Adrenal gland (tissue), 12 donors: ENCODE data around the gene OSM. TPM values are rescaled to one million over a fixed set of nuclear protein-coding genes. Genes with fewer than 3 reads are reported as not detected.
A peak's percentile ranks its signal among the peaks of the same experiment; 100 is the strongest.

Source experiments
- DNase-seq, 7 donors: peaks; one replicate each; pipeline ENCODE4 v3.0.0-alpha.2; 2019 to 2020
- H3K27ac ChIP-seq, 5 donors: fragments of 200-600 bp; sonication (generic) in 4 of 5; 1 replicate in 3 of 5; 2 replicates in 2 of 5; pipeline versions ENCODE4 v1.5.1 to v1.8.0; 2016 to 2020; ENCODE audit warnings: mild to moderate bottlenecking in 1 of 5
- H3K27me3 ChIP-seq: fragments of 200-600 bp; 2 replicates; pipeline ENCODE4 v1.8.0; 2021
- H3K36me3 ChIP-seq, 2 donors: fragments of 200-600 bp; replicated peaks in 1 of 2; 1 replicate in 1 of 2; 2 replicates in 1 of 2; pipeline versions ENCODE4 v1.5.1 to v1.8.0; 2018 to 2022
- H3K4me1 ChIP-seq, 2 donors: fragments of 200-600 bp; replicated peaks in 1 of 2; 1 replicate in 1 of 2; 2 replicates in 1 of 2; pipeline versions ENCODE4 v1.5.1 to v1.8.0; 2018 to 2021
- H3K4me3 ChIP-seq, 4 donors: fragments of 200-600 bp; sonication (generic) in 3 of 4; one replicate each; pipeline ENCODE4 v1.5.1; 2016 to 2018
- H3K9me3 ChIP-seq, 3 donors: fragments of 200-600 bp; sonication (generic) in 1 of 3; replicated peaks in 1 of 3; 1 replicate in 2 of 3; 2 replicates in 1 of 3; pipeline versions ENCODE4 v1.5.1 to v1.8.0; 2016 to 2021
- POLR2A ChIP-seq, 2 donors: fragments of 450-650 bp; IDR thresholded peaks; one replicate each; pipeline ENCODE4 v1.6.1; 2017; ENCODE audit warnings: antibody characterized with exemption in 2 of 2, mild to moderate bottlenecking in 2 of 2, moderate library complexity in 1 of 2
- WGBS, 4 donors: extraction: QIAGEN DNeasy Blood & Tissue Kit in 2 of 4; methylation state at CpG; one replicate each; pipeline versions ENCODE4 v1.1.5 to v1.1.7; 2013 to 2017; 5-methylcytosine and 5-hydroxymethylcytosine counted together
- intact Hi-C, 2 donors: fragments of 100-400 bp; cut with DNase I; formaldehyde crosslinking; loops; one replicate each; pipeline versions ENCODE4 v1.14.1 to v1.15.0; 2022 to 2023
- polyA plus RNA-seq, 3 donors: library from polyadenylated mRNA; stranded (reverse); fragments of 200-250 nt in 2 of 3; fragments of 350-450 nt in 1 of 3; fragmentation: Illumina TruSeq in 1 of 3; extraction: RNeasy Lipid Tissue Mini Kit (QIAGEN cat#74804) in 1 of 3; gene quantifications; one replicate each; pipeline ENCODE4 v1.2.3, GENCODE V29; 2013 to 2014
- total RNA-seq, 9 donors: library from RNA; depleted of rRNA in 4 of 9; stranded (reverse); fragments of >200 nt in 4 of 9; fragments of 120-200 nt in 1 of 9; fragmentation: NEBNext Ultra II Directional in 1 of 9; extraction: Animal tissue kit (Norgen Biotek cat#: 25700) in 1 of 9; gene quantifications; one replicate each; pipeline versions ENCODE4 v1.1.0 to v1.2.4, GENCODE V29; 2013 to 2023
- TF ChIP-seq, protein P1 (sequence below), 6 experiments: fragments of 450-650 bp in 4 of 6; fragments of 200-600 bp in 2 of 6; sonication (generic) in 1 of 6; IDR thresholded peaks; 1 replicate in 5 of 6; 2 replicates in 1 of 6; pipeline versions ENCODE4 v1.5.1 to v1.8.0; 2016 to 2021; ENCODE audit warnings: antibody characterized with exemption in 6 of 6, mild to moderate bottlenecking in 2 of 6, moderate library complexity in 1 of 6
- donor health status: healthy with polysubstance abuse.
- donor health status: Bipolar disorder and iron deficiency.
- donor health status: DM: yes; HTN: yes; CAD: no.
- donor health status: DM: no; HTN: no; CAD: no.
- donor health status: DM: no; HTN: no; CAD: no.
- donor health status: DM: yes; HTN: yes; CAD: no.

OSM gene
- total and polyA plus RNA-seq, 12 donors = 0.44 to 8.1 (median 1.5) TPM; not detected in 1

DNA sequence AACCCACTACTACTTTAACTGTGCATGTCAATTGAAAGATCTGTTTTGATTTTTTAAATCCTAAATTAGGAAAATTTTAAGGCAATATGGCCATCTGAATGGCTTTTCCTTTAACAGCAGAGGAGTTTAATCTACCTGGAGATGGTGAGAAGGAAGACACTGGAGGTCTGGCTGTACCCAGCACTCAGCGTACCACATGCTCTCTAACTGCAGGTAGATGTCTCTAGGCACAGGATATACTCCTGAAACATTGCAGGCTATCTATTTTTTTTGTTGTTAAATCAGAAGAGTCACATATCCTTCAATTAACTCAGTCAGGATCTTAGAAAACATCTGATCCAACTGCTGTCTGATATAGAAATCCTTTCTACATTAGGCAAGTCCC lies 40.0 kb upstream of the OSM start:
- Histone ChIP-seq H3K4me1 (peaks cover 61 to 98% of the 10 kb centered on the region in 2 donors), H3K36me3 (no peaks in the 10 kb centered on the region), H3K27ac (peak overlapping the region in 3 of 5 donors; percentile 51 to 89 (median 84)), H3K9me3 (no peaks in the 10 kb centered on the region), H3K27me3 (no peaks in the 10 kb centered on the region), H3K4me3 (no peak overlapping the region)
- TF ChIP-seq, protein P1, sequence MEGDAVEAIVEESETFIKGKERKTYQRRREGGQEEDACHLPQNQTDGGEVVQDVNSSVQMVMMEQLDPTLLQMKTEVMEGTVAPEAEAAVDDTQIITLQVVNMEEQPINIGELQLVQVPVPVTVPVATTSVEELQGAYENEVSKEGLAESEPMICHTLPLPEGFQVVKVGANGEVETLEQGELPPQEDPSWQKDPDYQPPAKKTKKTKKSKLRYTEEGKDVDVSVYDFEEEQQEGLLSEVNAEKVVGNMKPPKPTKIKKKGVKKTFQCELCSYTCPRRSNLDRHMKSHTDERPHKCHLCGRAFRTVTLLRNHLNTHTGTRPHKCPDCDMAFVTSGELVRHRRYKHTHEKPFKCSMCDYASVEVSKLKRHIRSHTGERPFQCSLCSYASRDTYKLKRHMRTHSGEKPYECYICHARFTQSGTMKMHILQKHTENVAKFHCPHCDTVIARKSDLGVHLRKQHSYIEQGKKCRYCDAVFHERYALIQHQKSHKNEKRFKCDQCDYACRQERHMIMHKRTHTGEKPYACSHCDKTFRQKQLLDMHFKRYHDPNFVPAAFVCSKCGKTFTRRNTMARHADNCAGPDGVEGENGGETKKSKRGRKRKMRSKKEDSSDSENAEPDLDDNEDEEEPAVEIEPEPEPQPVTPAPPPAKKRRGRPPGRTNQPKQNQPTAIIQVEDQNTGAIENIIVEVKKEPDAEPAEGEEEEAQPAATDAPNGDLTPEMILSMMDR (IDR thresholded peaks at IDR 0.05) = no peak
- no peak for TF ChIP-seq POLR2A (IDR thresholded peaks at IDR 0.05)
- WGBS, 4 donors = 82 to 91% (median 85%) methylated on average over 1 of the region's 1 CpG
- DNase-seq = no peak
- intact Hi-C loops = no loop called here

DNA sequence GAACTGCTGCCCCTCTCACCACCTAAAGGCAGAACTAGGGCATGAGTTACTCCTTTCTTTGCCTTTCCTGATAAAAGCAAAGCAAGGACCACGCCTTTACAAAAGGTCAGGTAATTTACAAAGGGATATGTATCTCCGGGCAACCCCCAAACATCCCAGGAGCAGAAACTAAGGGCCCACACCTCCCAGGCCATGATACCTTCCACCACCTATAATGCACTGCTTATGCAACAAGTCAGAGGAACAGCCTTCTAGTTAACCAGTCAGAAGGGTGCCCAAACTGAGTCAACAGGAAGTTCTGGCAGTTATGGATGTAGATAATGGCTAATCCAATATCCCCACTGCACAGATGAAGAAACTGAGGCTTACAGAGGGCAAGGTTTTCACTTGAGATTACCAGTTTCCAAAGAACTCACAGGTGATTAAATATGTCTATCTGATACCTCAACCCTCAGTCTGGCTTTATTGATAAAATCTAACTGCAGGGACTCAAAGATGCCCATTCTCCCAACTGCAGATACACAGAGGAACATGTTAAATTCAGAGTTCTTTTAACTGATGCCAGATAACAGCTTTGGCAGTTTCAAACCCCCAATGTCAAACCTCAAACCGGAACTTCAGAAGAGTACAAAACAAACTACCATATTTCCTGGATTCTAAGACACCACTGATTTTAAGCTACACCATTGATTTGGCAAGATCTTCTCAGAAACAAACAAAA lies 39.4 kb upstream of the OSM start:
- Histone ChIP-seq H3K27me3 (no peaks in the 10 kb centered on the region), H3K9me3 (no peaks in the 10 kb centered on the region), H3K4me1 (peaks cover 56 to 98% of the 10 kb centered on the region in 2 donors), H3K4me3 (no peak overlapping the region), H3K36me3 (peaks cover 0 to 4% of the 10 kb centered on the region in 2 donors), H3K27ac (peak overlapping the region; percentile 51 to 89 (median 69))
- 26 to 42% (median 37%) methylated on average over 3 of the region's 3 CpGs for WGBS, 4 donors
- intact Hi-C loops = no loop called here
- TF ChIP-seq, protein P1 (IDR thresholded peaks at IDR 0.05) = no peak
- no peak for TF ChIP-seq POLR2A (IDR thresholded peaks at IDR 0.05)
- DNase-seq = no peak

GRCh38 chr22:30305519-30305905 lies 38.9 kb upstream of the OSM start:
- WGBS, 4 donors = 0 to 12% (median 5%) methylated on average over 3 to 4 of the region's 4 CpGs
- peak; percentile 60 to 87 (median 68) for DNase-seq
- H3K4me1 ChIP-seq = peaks cover 50 to 98% of the 10 kb centered on the region in 2 donors
- intact Hi-C loops = no loop called here
- H3K36me3 ChIP-seq = peaks cover 0 to 9% of the 10 kb centered on the region in 2 donors
- peak overlapping the region; percentile 51 to 89 (median 69) for H3K27ac ChIP-seq
- H3K27me3 ChIP-seq = no peaks in the 10 kb centered on the region
- TF ChIP-seq, protein P1 (IDR thresholded peaks at IDR 0.05) = no peak
- TF ChIP-seq POLR2A (IDR thresholded peaks at IDR 0.05) = peak in 1 of 2 donors; percentile 60
- no peak overlapping the region for H3K4me3 ChIP-seq
- no peaks in the 10 kb centered on the region for H3K9me3 ChIP-seq

DNA sequence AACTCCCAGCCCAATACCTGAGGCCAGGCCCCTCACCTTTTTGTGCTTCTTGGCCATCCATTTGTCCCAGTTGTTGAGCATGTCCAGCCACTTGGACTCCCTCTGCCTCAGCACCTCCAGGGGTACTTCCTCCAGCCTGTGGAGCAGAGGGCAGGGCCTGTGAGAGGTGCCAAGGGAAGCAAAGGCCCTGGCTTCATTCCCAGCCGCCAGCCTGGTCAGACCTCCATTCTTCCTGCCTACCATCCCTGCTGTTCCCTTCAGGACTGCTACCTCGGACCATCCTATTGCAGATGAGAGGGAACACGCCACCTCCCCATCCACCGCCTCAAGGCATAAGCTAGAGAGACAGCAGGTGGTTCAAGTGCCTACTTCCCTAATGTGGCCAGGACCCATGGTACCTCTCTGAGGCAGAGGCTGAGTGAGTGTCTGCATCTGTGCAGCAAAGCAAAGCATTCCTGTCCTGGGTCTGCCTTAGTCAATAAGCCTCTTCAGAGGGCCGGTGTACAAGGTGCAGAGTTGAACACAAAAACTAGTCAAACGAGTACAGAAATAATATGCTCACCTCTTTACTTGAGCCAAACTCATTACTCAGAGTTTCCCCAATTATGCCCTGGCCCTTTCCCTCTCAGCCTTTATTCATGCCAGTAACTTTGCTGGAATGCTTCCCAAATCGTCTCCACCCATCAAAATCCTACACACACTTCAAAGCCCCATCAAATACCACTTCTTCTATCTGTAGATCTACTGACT lies 38.0 kb upstream of the OSM start:
- peak in 1 of 7 donors; percentile 56 for DNase-seq
- Histone ChIP-seq H3K4me3 (no peak overlapping the region), H3K9me3 (no peaks in the 10 kb centered on the region), H3K27ac (peak overlapping the region; percentile 51 to 89 (median 69)), H3K27me3 (no peaks in the 10 kb centered on the region), H3K4me1 (peaks cover 42 to 89% of the 10 kb centered on the region in 2 donors), H3K36me3 (peaks cover 0 to 18% of the 10 kb centered on the region in 2 donors)
- TF ChIP-seq POLR2A (IDR thresholded peaks at IDR 0.05) = no peak
- TF ChIP-seq, protein P1 (IDR thresholded peaks at IDR 0.05) = no peak
- WGBS, 4 donors = 42 to 61% (median 58%) methylated on average over 6 to 7 of the region's 7 CpGs
- intact Hi-C loops = no loop called here
